Endothelial cell of umbilical vein (primary cell): ENCODE measurements around the gene SETMAR. TPM values are rescaled to one million over a fixed set of nuclear protein-coding genes. Genes with fewer than 3 reads are reported as not detected.

Experiments
- BruUV-seq: library from RNA; stranded (reverse); fragments of 400-500 nt; replicated peaks from 2 replicates; lab custom pipeline; 2021; lab: Mats Ljungman, UMichigan
- CTCF ChIA-PET: fragments of 300-600, 350-600 bp; sonication (Branson Sonifier 250); formaldehyde crosslinking; loops from one replicate; lab custom pipeline; 2021; ENCODE audit warnings: antibody characterized with exemption, inconsistent platforms; lab: Charles Lee
- POLR2A ChIA-PET: fragments of 300-600, 350-600 bp; sonication (Branson Sonifier 250); formaldehyde crosslinking; loops from one replicate; lab custom pipeline; 2021; ENCODE audit warnings: antibody characterized with exemption, inconsistent platforms; lab: Charles Lee
- DNase-seq: peaks from one replicate; pipeline ENCODE4 v3.0.0-alpha.2; 2011; ENCODE audit warnings: low read depth, low spot score
- FAIRE-seq: peaks from 2 replicates; lab custom pipeline; 2011; peaks lifted over from hg19 to GRCh38; lab: Jason Lieb, UNC
- H2AFZ ChIP-seq: 2 replicates; pipeline ENCODE4 v1.6.0; 2012; ENCODE audit warnings: low read depth, low read length, control low read depth, inconsistent platforms
- H3K27ac ChIP-seq: 2 replicates; pipeline ENCODE4 v1.5.1; 2011; ENCODE audit warnings: low read depth, mild to moderate bottlenecking, control low read depth, low read length, moderate library complexity; ENCODE audit not compliant: insufficient read depth
- H3K27me3 ChIP-seq, 2 experiments: 2 replicates each; pipeline versions ENCODE4 v1.6.0 to v1.6.1; 2011; ENCODE audit warnings: low read length in 2 of 2, mixed read lengths in 1 of 2; ENCODE audit not compliant: control insufficient read depth in 2 of 2, insufficient read depth in 2 of 2
- H3K36me3 ChIP-seq, 2 experiments: 2 replicates in 1 of 2; 3 replicates in 1 of 2; pipeline ENCODE4 v1.5.1; 2011; ENCODE audit warnings: low read length in 2 of 2, mild to moderate bottlenecking in 1 of 2, moderate library complexity in 1 of 2; ENCODE audit not compliant: control insufficient read depth in 2 of 2, insufficient read depth in 2 of 2; ENCODE audit errors: extremely low read depth in 1 of 2
- H3K4me1 ChIP-seq: 3 replicates; pipeline ENCODE4 v1.5.1; 2011; ENCODE audit warnings: mild to moderate bottlenecking, low read length; ENCODE audit not compliant: control insufficient read depth, insufficient read depth; ENCODE audit errors: extremely low read depth
- H3K4me2 ChIP-seq: 2 replicates; pipeline ENCODE4 v1.6.1; 2011; ENCODE audit warnings: low read length, control low read depth, mixed read lengths; ENCODE audit not compliant: insufficient read depth
- H3K4me3 ChIP-seq, 3 experiments: fragments of 200-600 bp in 1 of 3; sonication (generic), shearing (Covaris generic) in 1 of 3; replicated peaks in 1 of 3; 2 replicates each; pipeline ENCODE4 v1.5.1; 2011 to 2016; ENCODE audit warnings: control low read depth in 3 of 3, low read length in 3 of 3, mild to moderate bottlenecking in 2 of 3, inconsistent platforms in 1 of 3, low read depth in 1 of 3, moderate library complexity in 1 of 3; ENCODE audit not compliant: insufficient read depth in 1 of 3
- H3K79me2 ChIP-seq: 2 replicates; pipeline ENCODE4 v1.6.0; 2012; ENCODE audit warnings: low read length, inconsistent platforms; ENCODE audit not compliant: control insufficient read depth, insufficient read depth
- H3K9ac ChIP-seq: replicated peaks from 2 replicates; pipeline ENCODE3; 2011; ENCODE audit warnings: low read length, control low read depth; ENCODE audit not compliant: insufficient read depth; ENCODE audit errors: extremely low read depth
- H3K9me1 ChIP-seq: replicated peaks from 3 replicates; pipeline ENCODE4 v1.6.0; 2011; ENCODE audit warnings: mild to moderate bottlenecking, low read length; ENCODE audit not compliant: control insufficient read depth, insufficient read depth; ENCODE audit errors: extremely low read depth
- H3K9me3 ChIP-seq: replicated peaks from 2 replicates; pipeline ENCODE4 v1.5.1; 2012; ENCODE audit warnings: low read length, inconsistent platforms; ENCODE audit not compliant: control insufficient read depth, insufficient read depth
- H4K20me1 ChIP-seq: replicated peaks from 2 replicates; pipeline ENCODE3; 2011; ENCODE audit warnings: mild to moderate bottlenecking, low read length; ENCODE audit not compliant: control insufficient read depth, insufficient read depth; ENCODE audit errors: extremely low read depth
- EZH2 ChIP-seq: IDR thresholded peaks from 2 replicates; pipeline ENCODE4 v1.6.1; 2012; ENCODE audit warnings: borderline replicate concordance, low read depth, mild to moderate bottlenecking, moderate library complexity, low read length, inconsistent platforms; ENCODE audit not compliant: severe bottlenecking
- FOS ChIP-seq: IDR thresholded peaks from 2 replicates; pipeline ENCODE4 v1.6.1; 2011; ENCODE audit warnings: mild to moderate bottlenecking, low read length, moderate library complexity, borderline replicate concordance; ENCODE audit not compliant: insufficient read depth
- GATA2 ChIP-seq: IDR thresholded peaks from 2 replicates; pipeline ENCODE4 v1.7.0; 2011; ENCODE audit warnings: low read depth, mild to moderate bottlenecking, moderate library complexity, mixed read lengths, low read length; ENCODE audit not compliant: insufficient read length, insufficient read depth
- JUN ChIP-seq: IDR thresholded peaks from 2 replicates; pipeline ENCODE4 v1.6.1; 2011; ENCODE audit warnings: borderline replicate concordance, low read depth; ENCODE audit not compliant: insufficient read length, insufficient read depth
- MYC ChIP-seq: IDR thresholded peaks from one replicate; pipeline ENCODE4 v1.6.1; 2011; ENCODE audit warnings: mild to moderate bottlenecking, low read depth, low read length
- POLR2A ChIP-seq: IDR thresholded peaks from 2 replicates; pipeline ENCODE4 v1.6.1; 2012; ENCODE audit warnings: low read depth, mild to moderate bottlenecking, control low read depth, low read length
- POLR2AphosphoS5 ChIP-seq: IDR thresholded peaks from 2 replicates; pipeline ENCODE4 v1.6.1; 2012; ENCODE audit warnings: low read depth, mild to moderate bottlenecking, control low read depth, low read length, moderate library complexity; ENCODE audit not compliant: insufficient read depth
- dilution Hi-C: fragments of 300-500 bp; cut with MboI; formaldehyde crosslinking; loops from one replicate; pipeline ENCODE4 v1.15.0; 2019; ENCODE audit warnings: low sequenced_read_pairs; ENCODE audit not compliant: extremely low pct_ligation_motif_present
- intact Hi-C: fragments of 100-400 bp; cut with micrococcal nuclease; formaldehyde crosslinking; loops from one replicate; pipeline ENCODE4 v1.10.0; 2022
- polyA plus RNA-seq, 4 experiments: library from polyadenylated mRNA; depleted of rRNA in 3 of 4; stranded (reverse) in 3 of 4; unstranded in 1 of 4; fragments of >200 nt; gene quantifications; 2 replicates each; pipeline versions ENCODE4 v1.2.1 to v1.2.3, GENCODE V29; 2011 to 2012; ENCODE audit warnings: missing spikeins in 1 of 4
- total RNA-seq: library from RNA; stranded (reverse); gene quantifications from 2 replicates; pipeline ENCODE4 v1.2.3, GENCODE V29; 2021
- TF ChIP-seq, protein P1 (sequence below), 2 donors: IDR thresholded peaks; 1 replicate in 1 of 2; 2 replicates in 1 of 2; pipeline ENCODE4 v1.5.1; 2011; ENCODE audit warnings: low read length in 2 of 2, mild to moderate bottlenecking in 2 of 2, moderate library complexity in 2 of 2, control low read depth in 1 of 2, inconsistent platforms in 1 of 2, low read depth in 1 of 2; ENCODE audit not compliant: insufficient read depth in 1 of 2; ENCODE audit errors: extremely low read depth in 1 of 2
- TF ChIP-seq, protein P2 (sequence below): IDR thresholded peaks from 2 replicates; pipeline ENCODE4 v1.6.1; 2011; ENCODE audit not compliant: insufficient read depth, insufficient read length

SETMAR gene
- total and polyA plus RNA-seq, 2 donors (not counting 3 experiments of a cell fraction or from before 2014, with no cell fraction given): 9.6 to 15.4 TPM

DNA sequence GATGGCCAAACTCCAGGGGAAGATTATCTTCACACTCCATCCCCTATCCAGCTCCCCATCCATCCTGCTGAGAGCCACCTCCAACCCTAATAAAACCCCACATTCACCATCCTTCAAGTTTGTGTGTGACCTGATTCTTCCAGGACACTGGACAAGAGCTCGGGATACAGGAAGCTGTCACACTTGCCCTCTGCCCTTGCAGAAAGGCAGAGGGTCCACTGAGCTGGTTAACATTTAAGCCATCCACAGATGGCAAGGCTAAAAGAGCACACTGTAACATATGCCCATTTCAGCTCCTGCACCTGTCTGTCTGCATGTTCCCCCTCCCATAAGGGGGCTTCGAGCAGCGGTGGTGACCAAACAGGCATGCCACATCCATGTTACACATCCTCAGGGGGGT is 29.8 kb downstream of the SETMAR start:
- CTCF ChIA-PET: interaction anchor here (1.7 to 2.0 kb wide), 2 partner anchors 252 to 300 kb away, joined by 4 to 23 read pairs; no protein-coding TSS in a partner anchor
- FAIRE-seq: no peak
- no peak overlapping the region for H3K4me3 ChIP-seq

More for the DNA sequence above, 29.8 kb downstream of the SETMAR start:
- H3K9ac ChIP-seq: no peak overlapping the region
- H3K4me2 ChIP-seq: no peak overlapping the region
- no peaks in the 10 kb centered on the region for H3K36me3 ChIP-seq
- no peaks in the 10 kb centered on the region for H3K9me3 ChIP-seq
- BruUV-seq: no TSS peak
- H4K20me1 ChIP-seq: no peaks in the 10 kb centered on the region
- H3K4me1 ChIP-seq: no peaks in the 10 kb centered on the region
- H3K9me1 ChIP-seq: no peaks in the 10 kb centered on the region
- dilution Hi-C loops: no loop called here
- H3K79me2 ChIP-seq: no peaks in the 10 kb centered on the region
- intact Hi-C loops: no loop called here
- DNase-seq: no peak
- TF ChIP-seq POLR2A: no peak
- TF ChIP-seq JUN: no peak
- TF ChIP-seq EZH2: no peak
- TF ChIP-seq FOS: no peak
- TF ChIP-seq POLR2AphosphoS5: no peak
- TF ChIP-seq GATA2: no peak
- TF ChIP-seq, protein P1, sequence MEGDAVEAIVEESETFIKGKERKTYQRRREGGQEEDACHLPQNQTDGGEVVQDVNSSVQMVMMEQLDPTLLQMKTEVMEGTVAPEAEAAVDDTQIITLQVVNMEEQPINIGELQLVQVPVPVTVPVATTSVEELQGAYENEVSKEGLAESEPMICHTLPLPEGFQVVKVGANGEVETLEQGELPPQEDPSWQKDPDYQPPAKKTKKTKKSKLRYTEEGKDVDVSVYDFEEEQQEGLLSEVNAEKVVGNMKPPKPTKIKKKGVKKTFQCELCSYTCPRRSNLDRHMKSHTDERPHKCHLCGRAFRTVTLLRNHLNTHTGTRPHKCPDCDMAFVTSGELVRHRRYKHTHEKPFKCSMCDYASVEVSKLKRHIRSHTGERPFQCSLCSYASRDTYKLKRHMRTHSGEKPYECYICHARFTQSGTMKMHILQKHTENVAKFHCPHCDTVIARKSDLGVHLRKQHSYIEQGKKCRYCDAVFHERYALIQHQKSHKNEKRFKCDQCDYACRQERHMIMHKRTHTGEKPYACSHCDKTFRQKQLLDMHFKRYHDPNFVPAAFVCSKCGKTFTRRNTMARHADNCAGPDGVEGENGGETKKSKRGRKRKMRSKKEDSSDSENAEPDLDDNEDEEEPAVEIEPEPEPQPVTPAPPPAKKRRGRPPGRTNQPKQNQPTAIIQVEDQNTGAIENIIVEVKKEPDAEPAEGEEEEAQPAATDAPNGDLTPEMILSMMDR (IDR thresholded peaks at IDR 0.05; ENCODE audit: extremely low read depth in 1 of 2, insufficient read depth in 1 of 2, low read depth in 1 of 2, low read length in 2 of 2): no peak
- TF ChIP-seq, protein P2, sequence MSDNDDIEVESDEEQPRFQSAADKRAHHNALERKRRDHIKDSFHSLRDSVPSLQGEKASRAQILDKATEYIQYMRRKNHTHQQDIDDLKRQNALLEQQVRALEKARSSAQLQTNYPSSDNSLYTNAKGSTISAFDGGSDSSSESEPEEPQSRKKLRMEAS: no peak
- no peak for TF ChIP-seq MYC
- no peaks in the 10 kb centered on the region for H3K27me3 ChIP-seq
- no peak overlapping the region for H3K27ac ChIP-seq
- H2AFZ ChIP-seq: no peak overlapping the region
- POLR2A ChIA-PET: no interaction called here
